GM19395 (cell line): ENCODE data around the gene PIEZO2.
"Not testable (repeated sequence)": the region's sequence is repeated elsewhere in the genome, so short reads cannot be mapped to it uniquely, and the experiment has no call there.

Experiments
- ATAC-seq: cut with Tn5 transposase; IDR thresholded peaks from one replicate; pipeline ENCODE4 v1.9.1; 2021; ENCODE audit warnings: mild to moderate bottlenecking, moderate library complexity; ENCODE audit not compliant: unreplicated experiment

The PIEZO2 gene

DNA sequence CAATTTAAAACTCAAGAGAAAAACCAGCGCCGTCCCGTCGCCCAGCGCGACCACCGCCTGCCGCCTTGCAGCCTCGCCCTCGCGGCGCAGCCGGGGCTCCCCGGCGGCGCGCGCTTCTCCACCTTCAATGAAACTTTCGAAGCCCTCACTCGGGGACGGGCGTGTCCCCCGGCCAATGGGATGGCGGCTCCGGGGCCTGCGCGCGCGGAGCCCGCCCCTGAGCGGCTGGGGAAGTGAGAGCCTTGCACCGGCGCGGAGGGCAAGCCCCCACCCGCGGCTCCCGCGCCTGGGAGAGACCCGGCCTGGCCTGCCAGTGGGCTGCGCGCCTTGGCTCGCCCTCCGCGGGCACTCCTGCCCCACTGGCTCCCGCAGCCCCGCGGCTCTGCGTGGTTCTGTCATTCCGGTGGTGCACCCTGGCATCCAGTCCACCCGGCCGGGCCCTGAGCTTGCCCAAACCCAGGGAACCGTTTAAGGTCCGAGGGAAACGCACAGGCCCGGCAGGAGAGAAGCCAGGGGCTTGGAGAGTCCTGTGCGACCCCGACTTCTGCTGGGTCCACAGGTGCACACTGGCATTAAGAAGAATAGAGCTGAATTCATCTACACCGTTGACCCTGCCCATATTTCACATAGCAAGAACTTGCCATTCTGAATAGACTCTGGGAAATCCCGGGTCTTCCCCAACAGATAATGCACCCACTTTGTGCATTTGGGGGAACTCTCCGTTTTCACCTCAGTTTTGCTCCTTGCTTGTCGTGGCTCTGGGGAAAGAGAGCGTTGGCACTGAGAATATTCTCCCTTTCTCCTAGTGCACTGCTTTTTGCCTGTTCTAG is at the start of gene PIEZO2:
Gene PIEZO2 (minus strand): TSS at position 129 of the 830 bp plus-strand sequence. CDS start 981 bp downstream, outside the sequence.
- ATAC-seq: peak; percentile 90

DNA sequence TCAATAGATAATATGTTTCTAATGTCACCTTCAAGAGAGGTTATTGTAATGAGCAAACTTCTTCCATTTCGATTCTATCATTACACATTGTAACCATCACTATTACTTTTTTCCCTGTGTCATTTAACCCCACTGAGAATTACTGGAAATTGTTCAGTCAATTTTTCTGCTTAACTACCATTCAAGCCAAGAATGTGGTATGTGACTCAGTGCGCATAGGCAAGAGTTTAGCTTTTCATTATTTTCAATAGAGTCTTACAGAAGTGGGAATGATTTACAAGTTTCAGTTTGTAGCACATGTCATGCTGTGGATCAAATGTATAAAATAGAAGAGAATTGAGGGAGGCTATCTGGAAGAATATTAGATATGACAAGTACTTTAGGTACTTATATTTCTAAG is 34.3 kb upstream of the PIEZO2 start:
- ATAC-seq: no peak

DNA sequence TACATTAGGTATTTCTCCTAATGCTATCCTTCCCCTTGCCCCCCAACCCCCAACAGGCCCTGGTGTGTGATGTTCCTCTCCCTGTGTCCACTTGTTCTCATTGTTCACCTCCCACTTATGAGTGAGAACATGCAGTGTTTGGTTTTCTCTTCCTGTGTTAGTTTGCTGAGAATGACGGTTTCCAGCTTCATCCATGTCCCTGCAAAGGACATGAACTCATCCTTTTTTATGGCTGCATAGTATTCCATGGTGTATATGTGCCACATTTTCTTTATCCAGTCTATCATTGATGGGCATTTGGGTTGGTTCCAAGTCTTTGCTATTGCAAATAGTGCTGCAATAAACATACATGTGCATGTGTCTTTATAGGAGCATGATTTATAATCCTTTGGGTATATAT is 32.3 kb upstream of the PIEZO2 start:
- not testable (repeated sequence) for ATAC-seq

DNA sequence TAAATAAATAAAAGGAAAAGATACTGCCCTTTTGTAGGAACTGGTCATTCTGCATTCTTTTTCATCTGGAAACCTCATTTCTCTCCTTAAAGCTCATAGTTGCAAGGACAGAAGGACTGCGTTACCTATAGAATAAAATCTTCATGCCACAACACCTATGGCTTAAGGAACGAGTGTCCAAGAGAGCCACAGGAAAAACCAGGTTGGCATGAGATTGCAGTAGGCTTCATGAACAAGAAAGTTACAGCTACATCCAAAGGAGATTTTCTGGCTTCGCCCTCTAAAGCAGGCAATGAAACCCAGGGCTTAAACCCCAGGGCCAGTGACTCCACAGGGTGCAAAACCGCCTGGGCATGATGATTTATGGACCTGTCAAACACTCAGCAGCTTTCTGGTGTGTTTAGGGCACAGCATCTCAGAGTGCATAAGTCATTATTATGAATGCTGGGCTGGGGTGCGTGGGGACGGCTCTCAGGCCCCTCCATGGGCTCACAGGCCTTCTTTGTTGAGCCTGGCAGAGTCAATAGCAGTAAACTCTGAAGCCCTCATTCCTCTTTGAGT is 30.7 kb upstream of the PIEZO2 start:
- no peak for ATAC-seq

DNA sequence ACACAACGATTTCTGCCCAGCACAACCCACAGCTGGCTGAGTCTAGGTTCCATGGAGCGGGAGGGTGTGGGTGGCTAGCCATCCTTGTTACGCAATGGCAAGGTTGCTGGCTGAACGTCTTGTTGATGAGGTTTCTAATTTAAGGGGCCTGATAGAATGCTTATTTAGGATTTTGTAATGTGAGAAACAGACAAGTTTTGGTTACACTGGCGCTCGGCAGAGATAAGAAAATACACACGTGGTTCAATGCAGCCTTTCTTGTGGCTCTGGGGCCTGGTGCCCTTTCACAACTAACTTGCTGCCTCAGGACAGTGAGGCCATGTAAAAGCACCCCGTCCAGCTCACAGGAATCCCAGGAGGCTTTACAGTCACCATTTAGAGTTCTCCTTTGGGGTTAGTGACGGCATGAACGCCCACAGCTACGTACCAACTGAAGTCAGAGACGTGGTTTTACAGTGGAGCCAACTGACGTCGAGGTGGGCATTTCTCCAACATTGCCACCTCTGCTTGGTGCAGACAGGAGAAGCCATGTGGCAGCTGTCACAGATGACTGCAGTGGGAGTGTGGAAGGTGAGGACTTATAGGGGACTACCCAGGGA is 29.7 kb upstream of the PIEZO2 start:
- no peak for ATAC-seq

DNA sequence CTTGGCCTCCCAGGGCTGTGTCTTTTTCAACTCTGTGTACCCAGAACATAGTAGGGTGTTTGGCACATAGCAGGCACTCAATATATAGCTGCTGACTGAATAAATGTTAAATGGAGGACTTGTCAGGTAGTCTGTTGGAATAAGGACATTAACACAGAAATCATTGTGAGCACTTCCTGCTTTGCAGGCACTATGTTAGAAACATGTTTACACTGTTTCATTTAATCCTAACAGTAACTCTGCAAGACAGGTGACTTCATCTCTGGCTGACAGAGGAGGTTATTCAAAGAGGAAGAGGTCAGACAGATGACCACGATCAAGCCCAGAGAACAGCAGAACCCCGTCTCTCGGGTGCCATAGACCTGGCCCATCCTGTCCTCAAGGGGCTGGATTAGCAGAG is 28.0 kb upstream of the PIEZO2 start:
- ATAC-seq: no peak

DNA sequence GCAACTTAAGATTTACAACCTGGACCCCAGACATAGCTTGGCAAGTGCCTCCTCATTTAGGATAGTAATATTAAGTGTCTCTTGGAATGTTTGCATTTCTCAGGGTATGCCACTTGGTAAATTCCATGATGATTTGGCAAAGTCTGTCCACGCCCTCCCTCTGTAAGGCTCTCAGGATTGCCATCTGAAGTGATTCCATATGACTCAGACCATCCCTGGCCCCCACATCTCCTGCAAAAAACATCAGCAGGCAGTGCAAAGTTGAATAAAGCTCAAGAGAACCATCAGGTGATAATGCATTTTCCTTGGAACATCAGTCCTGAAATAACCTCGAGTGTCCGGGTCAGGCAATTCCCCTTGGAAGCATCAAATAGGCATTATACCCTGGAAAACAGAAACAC is 27.1 kb upstream of the PIEZO2 start:
- no peak for ATAC-seq

DNA sequence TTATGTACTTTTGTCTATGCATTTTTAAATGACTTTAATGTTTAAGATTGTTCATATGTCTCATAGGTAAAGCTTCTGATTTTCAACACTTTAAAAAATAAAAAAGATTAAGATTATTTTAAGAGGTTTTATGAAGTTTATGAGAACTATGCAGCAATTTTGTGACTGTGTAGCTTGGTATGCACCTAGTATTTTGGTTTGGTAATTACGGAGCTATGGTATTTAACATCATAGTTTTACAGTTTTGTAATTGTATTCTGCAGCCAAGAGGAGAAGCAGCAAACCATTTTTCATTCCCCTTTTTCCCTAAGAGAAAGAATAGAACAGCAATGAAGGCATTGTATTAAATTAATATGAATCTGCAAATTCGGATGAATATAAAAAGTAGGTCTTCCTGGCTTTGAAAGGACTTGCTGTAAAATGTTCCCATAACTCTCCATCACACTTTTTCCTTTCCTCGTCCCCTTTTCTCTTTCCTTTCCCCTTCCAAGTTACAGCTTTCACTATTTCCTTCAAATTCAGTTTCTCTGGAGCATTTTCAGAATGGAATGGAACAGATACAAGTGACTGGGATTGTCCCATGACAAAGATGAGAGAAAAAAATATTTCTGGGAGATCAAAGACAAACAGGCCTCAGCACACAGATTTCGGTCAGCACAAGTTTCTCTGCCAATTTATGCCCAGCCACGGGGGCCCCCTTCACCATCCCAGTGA is 26.1 kb upstream of the PIEZO2 start:
- no peak for ATAC-seq

DNA sequence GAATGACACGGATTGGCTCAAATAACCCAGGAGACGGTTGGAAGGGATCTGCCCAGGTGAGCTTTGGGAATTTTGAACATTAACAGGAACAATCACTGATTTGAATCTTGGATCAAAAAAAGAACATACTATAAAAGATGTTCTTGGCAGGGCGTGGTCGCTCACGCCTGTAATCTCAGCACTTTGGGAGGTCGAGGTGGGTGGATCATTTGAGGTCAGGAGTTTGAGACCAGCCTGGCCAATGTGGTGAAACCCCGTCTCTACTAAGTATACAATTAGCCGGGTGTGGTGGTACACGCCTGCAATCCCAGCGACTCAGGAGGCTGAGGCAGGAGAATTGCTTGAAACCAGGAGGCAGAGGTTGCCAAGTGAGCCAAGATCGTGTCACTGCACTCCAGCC is 24.8 kb upstream of the PIEZO2 start:
- ATAC-seq: not testable (repeated sequence)

DNA sequence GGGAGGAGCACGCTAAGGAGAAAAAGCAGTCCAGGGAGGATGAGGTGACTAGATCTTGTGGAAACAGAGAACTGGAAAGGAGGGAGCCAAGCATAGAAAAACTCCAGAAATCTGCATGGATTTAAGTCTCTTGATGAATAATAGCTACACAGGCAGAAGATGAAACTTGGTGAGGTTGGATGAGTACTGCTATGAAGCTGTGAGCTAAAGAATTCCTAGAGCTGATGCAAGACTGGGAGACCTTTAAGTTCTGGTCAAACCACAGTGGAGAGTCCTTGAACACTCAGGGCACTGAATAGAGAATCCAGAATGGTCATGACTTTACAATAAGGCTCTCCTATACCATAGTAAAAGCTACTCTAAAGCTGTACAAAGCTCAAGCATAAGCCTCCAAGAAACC is 18.4 kb upstream of the PIEZO2 start:
- ATAC-seq: no peak

DNA sequence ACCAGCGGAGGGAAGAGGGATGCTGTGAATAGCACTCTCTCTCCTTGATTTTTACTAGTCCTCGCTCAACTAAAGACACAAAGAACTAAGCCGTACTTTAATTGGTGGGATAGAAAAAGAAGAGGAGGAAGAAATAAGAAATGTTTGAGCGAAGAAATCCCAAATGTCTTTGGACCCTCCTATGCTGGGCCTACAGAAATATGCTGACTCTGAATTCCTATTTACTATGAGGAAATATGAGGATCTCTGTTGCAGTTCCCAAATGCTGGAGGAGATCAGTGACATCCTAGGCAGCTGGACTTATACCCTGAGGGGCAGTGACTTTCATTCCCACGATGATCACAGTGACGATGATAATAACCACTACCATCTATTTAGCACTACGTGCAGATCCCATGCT is 16.6 kb upstream of the PIEZO2 start:
- no peak for ATAC-seq

DNA sequence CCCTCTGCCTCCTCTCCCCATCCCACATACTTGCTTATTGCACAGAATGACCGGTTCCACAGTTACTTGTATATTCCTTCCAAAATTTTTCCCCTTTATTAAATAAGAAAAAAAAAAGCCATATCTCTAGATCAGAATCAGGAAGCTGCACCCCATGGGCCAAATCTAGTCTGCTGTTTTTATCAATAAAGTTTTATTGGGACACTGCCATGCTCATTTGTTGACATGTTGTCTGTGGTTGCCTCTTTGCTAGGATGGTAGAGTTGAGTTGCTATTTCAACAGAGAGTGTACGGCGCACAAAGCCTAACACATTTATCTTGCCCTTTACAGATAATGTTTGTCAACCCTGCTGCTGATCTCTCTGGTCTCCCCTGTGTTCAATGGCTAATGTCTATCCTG is 15.8 kb upstream of the PIEZO2 start:
- ATAC-seq: no peak

DNA sequence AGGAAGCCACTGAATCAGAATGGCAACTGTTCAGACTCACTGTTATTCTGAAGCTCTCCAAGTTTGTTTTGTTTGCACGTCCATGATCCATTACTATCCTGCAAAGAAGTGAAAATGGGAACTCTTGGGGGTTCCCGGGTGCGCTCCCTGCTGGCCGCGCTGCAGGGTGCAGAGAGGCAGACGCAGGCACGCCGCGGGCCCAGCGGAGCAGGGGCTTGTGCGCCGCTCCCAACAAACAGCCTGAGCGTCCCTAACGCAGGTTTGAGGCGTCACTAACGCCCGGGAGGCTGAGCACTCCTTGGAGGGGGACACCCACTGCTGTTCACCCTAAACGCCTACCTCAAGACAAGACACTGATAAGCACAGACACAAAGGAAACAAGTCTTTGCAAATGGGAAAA is 14.3 kb upstream of the PIEZO2 start:
- no peak for ATAC-seq

DNA sequence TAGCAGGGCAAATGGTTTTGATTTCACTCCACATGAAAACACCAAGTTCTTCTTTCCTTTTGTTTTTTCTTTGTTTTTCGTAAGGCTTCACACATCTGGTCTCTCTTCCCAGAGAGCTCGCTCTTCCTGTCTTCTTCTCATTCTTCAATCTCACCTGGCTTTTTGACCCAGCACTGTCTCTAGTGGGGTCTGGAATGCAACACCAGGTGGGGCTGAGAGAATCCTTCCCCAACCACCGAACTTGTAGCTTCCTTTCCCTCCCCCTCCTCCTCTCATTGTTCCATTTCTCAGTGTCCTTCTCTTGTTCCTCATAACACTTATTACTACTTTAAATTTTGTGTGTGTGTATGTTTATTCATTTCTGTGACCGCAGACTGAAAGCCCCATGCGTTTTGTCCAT is 13.5 kb upstream of the PIEZO2 start:
- no peak for ATAC-seq

DNA sequence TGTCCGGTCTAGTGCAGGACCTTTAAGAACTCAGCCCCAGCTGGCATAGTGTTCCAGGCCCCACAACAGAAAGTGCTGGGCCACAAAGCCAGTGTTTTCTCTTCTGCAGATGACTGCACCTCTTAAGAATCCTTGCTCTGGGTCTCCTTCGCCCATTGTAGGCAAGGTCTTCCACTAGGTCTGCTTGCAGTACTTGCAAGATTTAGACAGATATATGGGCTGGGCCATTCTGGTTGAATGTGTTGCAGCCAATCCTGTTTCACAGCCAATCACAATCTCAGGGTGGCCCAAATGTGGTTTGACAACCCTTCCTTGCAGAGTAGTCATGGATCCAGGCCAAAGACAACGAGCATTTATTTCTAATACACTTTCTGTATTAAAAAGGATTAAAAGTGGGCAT is 13.1 kb upstream of the PIEZO2 start:
- no peak for ATAC-seq

DNA sequence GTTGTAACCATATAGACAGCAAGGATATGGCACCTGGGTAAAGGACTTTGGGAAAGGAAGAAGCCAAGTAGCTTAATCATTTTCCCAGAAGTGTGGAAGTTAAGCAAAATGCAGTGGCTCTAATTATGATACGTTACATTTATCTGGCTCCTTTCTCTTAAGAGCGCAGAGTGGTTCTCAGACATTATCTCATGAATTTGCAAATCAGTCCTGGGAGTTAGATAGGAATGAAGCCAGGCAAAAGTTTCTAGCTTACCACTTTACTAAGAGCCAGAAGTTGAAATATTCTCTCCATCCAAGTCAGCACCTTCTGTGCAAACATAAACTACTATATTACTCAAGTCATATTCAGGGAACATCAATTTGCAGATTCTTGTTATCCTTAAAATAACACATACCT is 10.9 kb upstream of the PIEZO2 start:
- no peak for ATAC-seq

DNA sequence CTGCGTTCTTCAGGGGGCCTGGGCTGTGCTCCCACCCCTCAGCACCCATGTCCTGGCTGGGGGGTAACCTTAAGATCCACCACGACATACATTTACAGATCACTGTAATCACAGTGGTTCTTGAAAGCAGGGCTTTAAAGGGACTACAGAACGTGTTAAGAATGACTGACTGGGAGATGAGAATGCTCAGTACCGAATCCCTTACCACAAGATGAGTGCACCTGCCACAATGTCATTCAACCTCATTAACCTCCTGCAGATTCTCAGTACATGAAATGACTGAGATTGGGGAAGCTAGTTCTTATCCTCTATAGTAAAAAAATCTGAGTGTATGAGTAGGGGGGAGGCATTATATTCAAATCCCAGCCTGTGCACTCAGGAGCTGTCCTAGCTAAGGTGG is 10.5 kb upstream of the PIEZO2 start:
- ATAC-seq: no peak

DNA sequence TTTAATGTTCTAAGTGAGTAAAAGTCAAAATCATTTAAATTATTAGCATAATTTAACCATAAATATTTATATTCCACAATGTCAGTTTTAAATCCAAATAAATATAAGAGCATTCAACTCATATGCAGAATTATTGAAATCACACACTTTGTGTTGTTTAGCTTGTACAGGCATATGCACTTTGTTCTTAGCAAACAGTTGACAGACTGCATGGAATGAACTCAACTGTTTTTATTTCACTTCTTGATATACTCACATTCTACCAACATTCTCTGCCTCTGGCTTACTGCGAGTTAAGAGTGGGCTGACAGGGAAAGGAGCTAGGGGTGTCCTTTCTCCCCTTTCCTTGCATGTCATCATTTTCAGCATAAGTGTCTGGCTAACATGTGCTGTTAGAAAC is 7.6 kb upstream of the PIEZO2 start:
- no peak for ATAC-seq

DNA sequence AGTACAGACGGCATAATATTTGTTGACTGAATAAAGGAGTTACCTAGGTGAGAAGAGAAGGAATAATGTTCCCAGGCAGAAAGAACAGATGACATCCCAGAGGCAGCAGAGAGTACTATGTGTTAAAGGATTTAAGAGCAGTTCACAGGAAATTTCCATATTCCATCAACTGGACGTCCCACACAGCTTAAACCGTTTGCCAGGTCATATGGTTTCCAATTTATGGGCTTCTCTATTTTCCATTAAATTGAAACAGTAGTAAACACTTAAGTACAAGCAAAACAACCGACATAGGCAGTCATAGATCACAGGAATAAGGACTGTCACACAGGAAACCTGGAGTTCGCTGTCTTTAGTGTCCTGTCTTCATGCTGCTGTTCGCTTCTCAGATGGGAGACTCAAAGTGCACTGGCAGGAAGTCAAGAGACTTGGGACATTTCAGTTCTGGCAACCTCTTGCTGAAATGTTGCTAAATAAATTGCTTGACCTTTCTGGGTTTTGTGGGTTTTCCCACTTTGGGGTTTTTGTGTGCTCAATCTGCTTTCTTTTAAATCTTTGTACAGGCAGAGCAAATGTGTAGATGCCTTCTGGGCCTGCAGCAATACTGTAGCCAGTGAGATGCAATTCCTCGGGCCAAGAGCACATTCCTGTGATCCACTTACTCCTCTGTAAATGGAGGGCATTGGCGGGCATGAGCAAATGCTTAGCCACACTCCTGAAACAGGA is 5.8 kb upstream of the PIEZO2 start:
- ATAC-seq: no peak

DNA sequence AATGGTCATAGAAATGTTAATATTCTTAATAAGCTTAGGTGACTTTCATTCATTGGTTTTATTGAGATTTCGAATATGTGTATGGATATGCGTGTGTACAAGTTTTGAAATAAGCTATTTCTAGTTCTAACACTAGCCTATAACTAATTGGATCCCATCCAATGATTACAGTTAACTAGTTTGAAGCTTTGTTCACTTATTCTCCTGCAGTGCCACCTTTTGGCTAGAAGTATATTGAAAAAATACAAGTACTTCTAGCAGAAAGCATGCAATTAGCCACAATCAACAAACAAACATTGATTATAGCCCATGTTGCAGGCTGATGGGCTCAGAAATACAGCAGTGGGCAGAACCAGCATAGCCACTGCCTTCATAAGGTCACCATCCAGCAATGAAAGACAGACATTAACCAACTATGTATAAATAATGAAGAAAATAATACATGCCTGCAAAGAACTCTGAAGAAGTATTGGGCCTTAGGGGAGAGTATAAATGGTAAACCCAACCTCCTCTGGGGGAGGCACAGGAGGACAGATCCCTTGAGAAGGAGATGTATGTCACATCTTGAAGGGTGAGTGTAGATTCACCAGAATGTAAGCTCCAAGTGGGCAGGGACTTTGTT is 5.1 kb upstream of the PIEZO2 start:
- no peak for ATAC-seq

DNA sequence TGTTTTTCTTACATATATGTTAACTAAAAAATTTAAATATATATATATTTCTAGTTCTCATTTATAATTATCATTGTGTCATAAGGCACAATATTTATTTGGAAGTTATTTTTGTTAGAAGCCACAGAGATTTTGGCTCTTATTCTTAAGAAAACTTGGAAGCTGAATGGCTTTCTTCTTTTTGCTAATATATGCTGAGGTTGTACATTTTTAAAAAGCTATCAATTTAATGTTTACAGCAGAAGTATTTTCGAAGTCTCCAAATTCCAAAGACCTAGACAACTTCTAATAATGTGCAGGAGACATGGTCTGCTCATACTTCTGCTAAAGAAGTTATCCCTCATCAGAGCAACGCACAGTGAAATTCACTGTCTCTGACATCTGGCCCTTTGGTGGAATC is 3.7 kb upstream of the PIEZO2 start:
- no peak for ATAC-seq
